OCI-LY7 (cell line): ENCODE measurements around the gene DBP. TPM values are rescaled to one million over a fixed set of nuclear protein-coding genes. Genes with fewer than 3 reads are reported as not detected.
A peak's percentile ranks its signal among the peaks of the same experiment; 100 is the strongest.
"Not testable (repeated sequence)": the region's sequence is repeated elsewhere in the genome, so short reads cannot be mapped to it uniquely, and the experiment has no call there.

Experiments
- BruUV-seq: library from RNA; stranded (reverse); fragments of 400-500 nt; replicated peaks from 2 replicates; lab custom pipeline; 2021; lab: Mats Ljungman, UMichigan
- CTCF ChIA-PET: fragments of 300-600 bp; sonication (Branson Sonifier 250); formaldehyde crosslinking; loops from one replicate; lab custom pipeline; 2022; ENCODE audit warnings: antibody characterized with exemption; ENCODE audit not compliant: unreplicated experiment; lab: Charles Lee
- POLR2A ChIA-PET: fragments of 300-600 bp; sonication (Branson Sonifier 250); formaldehyde crosslinking; loops from one replicate; lab custom pipeline; 2022; ENCODE audit warnings: antibody characterized with exemption; lab: Charles Lee
- DNase-seq: peaks from one replicate; pipeline ENCODE4 v3.0.0-alpha.2; 2015; ENCODE audit warnings: low spot score
- H2AFZ ChIP-seq: fragments of 200-600 bp; sonication (generic), shearing (Covaris generic); 2 replicates; pipeline ENCODE4 v1.6.1; 2014; ENCODE audit warnings: mild to moderate bottlenecking, antibody characterized with exemption, low read length, moderate library complexity
- H3K27ac ChIP-seq: fragments of 200-600 bp; sonication (generic); 2 replicates; pipeline ENCODE4 v1.5.1; 2014; ENCODE audit warnings: mixed run types, low read depth, mild to moderate bottlenecking, moderate library complexity, low read length, inconsistent platforms; ENCODE audit not compliant: poor library complexity, severe bottlenecking
- H3K36me3 ChIP-seq: fragments of 200-600 bp; sonication (generic); 2 replicates; pipeline ENCODE4 v1.6.1; 2014; ENCODE audit warnings: mild to moderate bottlenecking, antibody characterized with exemption, low read length, moderate library complexity, mixed read lengths; ENCODE audit not compliant: insufficient read depth
- H3K4me1 ChIP-seq: fragments of 200-600 bp; sonication (generic); 2 replicates; pipeline ENCODE4 v1.5.1; 2014; ENCODE audit warnings: mild to moderate bottlenecking, low read length; ENCODE audit not compliant: insufficient read depth, poor library complexity, severe bottlenecking
- H3K4me2 ChIP-seq: fragments of 200-600 bp; sonication (generic); 2 replicates; pipeline ENCODE4 v1.6.1; 2014; ENCODE audit warnings: mild to moderate bottlenecking, low read length
- H3K4me3 ChIP-seq: fragments of 200-600 bp; sonication (generic); 2 replicates; pipeline ENCODE4 v1.5.1; 2014; ENCODE audit warnings: mild to moderate bottlenecking, low read depth, low read length; ENCODE audit not compliant: poor library complexity, severe bottlenecking
- H3K79me2 ChIP-seq: fragments of 200-600 bp; sonication (generic); 2 replicates; pipeline ENCODE4 v1.6.1; 2016; ENCODE audit warnings: low read depth, mild to moderate bottlenecking, low read length, moderate library complexity, mixed read lengths; ENCODE audit not compliant: insufficient read depth
- H3K9me2 ChIP-seq: fragments of 200-600 bp; sonication (generic); 2 replicates; pipeline ENCODE4 v1.6.1; 2016; ENCODE audit warnings: mild to moderate bottlenecking, low read length, mixed read lengths; ENCODE audit not compliant: insufficient read depth
- H3K9me3 ChIP-seq: fragments of 200-600 bp; sonication (generic); 2 replicates; pipeline ENCODE4 v1.6.1; 2014; ENCODE audit warnings: mild to moderate bottlenecking, mixed run types, low read length, mixed read lengths
- H4K20me1 ChIP-seq: fragments of 200-600 bp; sonication (generic); 2 replicates; pipeline ENCODE4 v1.6.1; 2014; ENCODE audit warnings: mild to moderate bottlenecking, antibody characterized with exemption, low read length, moderate library complexity, mixed read lengths; ENCODE audit not compliant: insufficient read depth
- CTCF ChIP-seq: fragments of 200-600 bp; sonication (generic); conservative IDR thresholded peaks from 2 replicates; pipeline ENCODE4 v1.5.1; 2014; ENCODE audit warnings: mild to moderate bottlenecking, antibody characterized with exemption, low read length, moderate library complexity, mixed read lengths
- EZH2phosphoT487 ChIP-seq: fragments of 200-600 bp; sonication (generic); IDR thresholded peaks from 2 replicates; pipeline ENCODE4 v1.6.1; 2018; ENCODE audit warnings: low read depth, borderline replicate concordance, mild to moderate bottlenecking, mixed run types, antibody characterized with exemption, low read length, moderate library complexity, mixed read lengths
- intact Hi-C: fragments of 100-400 bp; cut with micrococcal nuclease; formaldehyde crosslinking; loops from one replicate; pipeline ENCODE4 v1.10.0; 2022; ENCODE audit not compliant: unreplicated experiment
- total RNA-seq, 2 experiments: library from RNA; depleted of rRNA in 1 of 2; stranded (reverse); fragments of >200 nt in 1 of 2; shearing (Covaris generic) in 1 of 2; gene quantifications; 2 replicates each; pipeline ENCODE4 v1.2.3, GENCODE V29; 2014 to 2022

The DBP gene
- total RNA-seq, 2 experiments from 2014 or later = 15.7 to 35.6 TPM

GRCh38 chr19:48634036-48634342 is 3.2 kb downstream of the DBP start:
- Histone ChIP-seq H3K4me1 (peaks cover 43% of the 10 kb centered on the region), H3K36me3 (peaks cover 25% of the 10 kb centered on the region; the same call in 1 of the 2 replicates), H3K9me3 (no peaks in the 10 kb centered on the region), H3K9me2 (no peaks in the 10 kb centered on the region), H4K20me1 (no peaks in the 10 kb centered on the region), H3K79me2 (no peaks in the 10 kb centered on the region; the same call in 1 of the 2 replicates), H3K27ac (peak overlapping the region; percentile 82), H3K4me2 (peak overlapping the region; percentile 97), H2AFZ (peak overlapping the region; percentile 40; the same call in 1 of the 2 replicates), H3K4me3 (peak overlapping the region; percentile 76)
- no peak for DNase-seq
- POLR2A ChIA-PET = interaction anchor here (1.2 to 1.8 kb wide), 2 partner anchors 15 to 17 kb away, joined by 3 to 6 read pairs; partner anchors contain the start of genes RPL18 and SPHK2
- intact Hi-C loops = loop anchor here (10.0 kb wide), 1 partner anchor 861 kb away; the partner anchor contains the start of gene RPS11
- TF ChIP-seq EZH2phosphoT487 = no peak
- BruUV-seq = no TSS peak
- CTCF ChIA-PET = interaction anchor here (0.8 to 1.1 kb wide), 2 partner anchors 10 to 132 kb away, joined by 3 read pairs; no protein-coding TSS in a partner anchor

GRCh38 chr19:48633148-48634035 is 3.8 kb downstream of the DBP start:
- no peak for DNase-seq
- intact Hi-C loops = loop anchor here (10.0 kb wide), 1 partner anchor 861 kb away; the partner anchor contains the start of gene RPS11
- ChIA-PET POLR2A (interaction anchor here (0.5 to 1.8 kb wide), 4 partner anchors 14 to 235 kb away, joined by 3 to 6 read pairs (median 4); partner anchors contain the start of genes RPL18 and SPHK2), CTCF (interaction anchor here (0.8 to 1.1 kb wide), 2 partner anchors 10 to 131 kb away, joined by 3 read pairs; no protein-coding TSS in a partner anchor)
- H3K4me2 ChIP-seq = peak overlapping the region; percentile 97
- H3K27ac ChIP-seq = peak overlapping the region; percentile 82
- no peaks in the 10 kb centered on the region for H3K9me2 ChIP-seq
- H3K79me2 ChIP-seq = no peaks in the 10 kb centered on the region; the same call in 1 of the 2 replicates
- TF ChIP-seq EZH2phosphoT487 (no peak), CTCF (no peak)
- H3K36me3 ChIP-seq = peaks cover 25% of the 10 kb centered on the region; the same call in 1 of the 2 replicates
- H4K20me1 ChIP-seq = no peaks in the 10 kb centered on the region
- H3K9me3 ChIP-seq = no peaks in the 10 kb centered on the region
- no TSS peak for BruUV-seq
- peak overlapping the region; percentile 76 for H3K4me3 ChIP-seq
- peaks cover 37% of the 10 kb centered on the region for H3K4me1 ChIP-seq
- no peak overlapping the region; the same call in 1 of the 2 replicates for H2AFZ ChIP-seq

GRCh38 chr19:48632692-48633147 is 4.5 kb downstream of the DBP start:
- TF ChIP-seq CTCF (no peak), EZH2phosphoT487 (no peak)
- no peak for DNase-seq
- H3K79me2 ChIP-seq = no peaks in the 10 kb centered on the region; the same call in 1 of the 2 replicates
- H3K27ac ChIP-seq = peak overlapping the region; percentile 21
- no peaks in the 10 kb centered on the region for H3K9me2 ChIP-seq
- no peaks in the 10 kb centered on the region for H4K20me1 ChIP-seq
- H3K4me2 ChIP-seq = peak overlapping the region; percentile 97
- ChIA-PET POLR2A (interaction anchor here (0.6 to 1.8 kb wide), 2 partner anchors 14 to 53 kb away, joined by 4 to 6 read pairs; partner anchors contain the start of genes RPL18 and SPHK2), CTCF (no interaction called here)
- no peak overlapping the region for H3K4me3 ChIP-seq
- H3K9me3 ChIP-seq = no peaks in the 10 kb centered on the region
- BruUV-seq = no TSS peak
- peaks cover 35% of the 10 kb centered on the region for H3K4me1 ChIP-seq
- H3K36me3 ChIP-seq = peaks cover 25% of the 10 kb centered on the region; the same call in 1 of the 2 replicates
- intact Hi-C loops = loop anchor here (10.0 kb wide), 1 partner anchor 862 kb away; the partner anchor contains the start of gene RPS11
- no peak overlapping the region for H2AFZ ChIP-seq

GRCh38 chr19:48632286-48632685 is 4.9 kb downstream of the DBP start:
- Histone ChIP-seq H3K4me2 (peak overlapping the region; percentile 97; the same call in 1 of the 2 replicates), H3K36me3 (peaks cover 25% of the 10 kb centered on the region; the same call in 1 of the 2 replicates), H3K27ac (peak overlapping the region; percentile 21), H3K4me1 (peaks cover 35% of the 10 kb centered on the region)
- DNase-seq, CTCF ChIA-PET, H3K9me2 ChIP-seq, POLR2A ChIA-PET, H3K79me2 ChIP-seq, H2AFZ ChIP-seq, H4K20me1 ChIP-seq, BruUV-seq, H3K4me3 ChIP-seq, H3K9me3 ChIP-seq: not testable (repeated sequence)
- intact Hi-C loops = loop anchor here (10.0 kb wide), 1 partner anchor 863 kb away; the partner anchor contains the start of gene RPS11
